Germinal center (tissue), 1 donor: ENCODE measurements around the gene METTL17.
"Not testable (repeated sequence)": the region's sequence is repeated elsewhere in the genome, so short reads cannot be mapped to it uniquely, and the experiment has no call there.

Experiments used
- DNase-seq: peaks from one replicate; pipeline ENCODE4 v3.0.0; 2012; ENCODE audit warnings: mixed read lengths, low spot score

The METTL17 gene

GRCh38 chr14:21024585-21025370, 35.0 kb downstream of the METTL17 start, which contains the start of gene NDRG2:
Gene NDRG2 (minus strand): TSS chr14:21025061. CDS start chr14:21023315, 1,746 bp downstream.
- DNase-seq, result peak; percentile 72

- DNase-seq, result peak; percentile 10
Measured at GRCh38 chr14:21025371-21026273, 35.8 kb downstream of the METTL17 start.

- DNase-seq, result no peak
Measured at GRCh38 chr14:21026274-21026987, 36.7 kb downstream of the METTL17 start.

- DNase-seq, result no peak
Measured at GRCh38 chr14:21026988-21027315, 37.2 kb downstream of the METTL17 start.

DNA sequence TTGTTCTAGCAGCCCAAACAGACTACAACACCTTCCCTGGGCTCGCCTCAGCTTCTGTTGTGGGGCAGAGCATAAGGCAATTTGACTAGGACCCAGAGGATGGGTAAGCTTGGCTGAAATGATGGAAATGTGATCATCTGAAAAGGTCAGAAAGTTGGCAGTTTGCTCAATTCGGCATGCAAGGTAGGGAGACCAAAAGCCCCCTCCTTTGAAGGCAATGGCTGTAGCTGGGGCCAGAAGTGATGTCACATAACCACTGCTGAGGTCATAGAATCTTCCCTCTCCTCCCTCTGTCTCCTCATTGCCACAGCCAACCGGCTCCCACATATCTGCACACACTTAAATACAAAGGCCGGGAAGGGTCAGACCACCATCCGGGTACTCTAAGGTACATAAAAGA, 40.1 kb downstream of the METTL17 start, which contains the start of gene TPPP2:
Gene TPPP2, plus strand, starts transcription at position 301 of the 400 bp plus-strand sequence. CDS start 365 bp downstream, outside the sequence.
- DNase-seq, result no peak

- DNase-seq, result no peak
Measured at GRCh38 chr14:21030531-21030930, 40.8 kb downstream of the METTL17 start.

- no peak for DNase-seq
Measured at GRCh38 chr14:21032326-21033132, 42.7 kb downstream of the METTL17 start.

GRCh38 chr14:21033133-21033698, 43.4 kb downstream of the METTL17 start:
- DNase-seq, result no peak

GRCh38 chr14:21034707-21035106, 44.9 kb downstream of the METTL17 start, which contains the start of gene RNASE13:
Gene RNASE13 (minus strand): TSS chr14:21034807. CDS start chr14:21034288, 519 bp downstream.
- DNase-seq, result no peak

- no peak for DNase-seq
Measured at GRCh38 chr14:21036751-21037150, 47.0 kb downstream of the METTL17 start.

DNA sequence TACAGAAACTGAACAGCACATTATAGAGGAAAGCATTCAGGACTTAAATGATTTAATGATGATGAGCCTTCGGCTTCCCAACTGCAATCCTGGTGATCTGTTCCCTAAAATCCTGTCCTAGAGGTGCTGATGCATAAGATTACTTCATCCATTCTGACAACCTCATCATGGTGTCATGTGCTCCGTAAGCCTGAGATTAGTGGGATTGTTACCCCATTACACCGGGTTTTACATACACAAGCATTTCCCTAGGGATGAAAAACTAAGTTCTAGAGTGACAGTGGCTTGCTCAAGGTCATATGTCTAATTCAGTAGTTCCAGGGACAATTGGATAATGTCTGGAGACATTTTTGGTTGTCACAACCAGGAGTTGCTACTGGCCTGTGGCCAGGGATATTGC, 47.4 kb downstream of the METTL17 start:
- DNase-seq, result no peak

- no peak for DNase-seq
Measured at GRCh38 chr14:21038441-21039422, 49.0 kb downstream of the METTL17 start.

- no peak for DNase-seq
Measured at GRCh38 chr14:21039585-21040369, 50.0 kb downstream of the METTL17 start.

DNA sequence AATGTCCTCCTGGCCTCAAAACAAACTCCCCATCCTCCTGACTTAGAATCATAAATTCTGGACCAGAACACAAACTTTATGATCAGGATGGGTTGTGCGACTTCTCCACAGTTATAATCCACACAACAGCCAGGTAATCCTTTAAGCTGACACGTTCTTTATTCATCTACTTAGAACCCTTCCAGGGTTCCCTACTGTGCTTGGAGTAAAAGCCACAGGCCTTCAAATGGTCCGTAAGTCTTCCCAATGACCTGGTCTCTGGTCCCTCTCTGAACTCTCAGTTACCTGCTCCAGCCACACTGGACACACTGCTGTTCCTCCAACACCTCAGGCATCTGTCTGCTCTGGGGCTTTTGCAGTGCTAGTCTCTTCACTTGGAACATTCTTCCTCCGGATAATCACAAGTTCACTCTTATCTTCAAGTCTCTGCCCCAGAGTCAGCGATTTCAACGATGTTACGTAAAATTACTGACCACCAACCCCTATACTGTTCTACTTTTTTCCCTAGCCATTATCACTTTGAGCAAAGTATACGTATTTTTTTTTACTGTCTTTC, 50.7 kb downstream of the METTL17 start:
- no peak for DNase-seq

DNA sequence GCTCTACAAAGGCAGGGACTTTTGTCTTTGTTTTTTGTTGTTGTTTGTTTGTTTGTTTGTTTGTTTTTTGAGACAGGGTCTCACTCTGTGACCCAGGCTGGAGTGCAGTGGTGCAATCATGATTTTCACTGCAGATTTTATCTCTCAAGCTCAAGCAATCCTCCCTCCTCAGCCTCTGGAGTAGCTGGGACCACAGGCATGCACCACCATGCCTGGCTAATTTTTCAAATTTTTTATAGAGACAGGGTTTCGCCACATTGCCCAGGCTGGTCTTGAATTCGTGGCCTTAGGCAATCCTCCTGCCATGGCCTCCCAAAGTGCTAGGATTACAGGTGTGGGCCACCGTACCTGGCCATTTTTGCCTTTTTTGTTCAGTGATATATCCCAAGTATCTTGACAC, 51.2 kb downstream of the METTL17 start:
- DNase-seq, result not testable (repeated sequence)

GRCh38 chr14:21041676-21042433, 52.1 kb downstream of the METTL17 start, which contains the start of gene RNASE7:
Gene RNASE7 (plus strand): TSS chr14:21042362. CDS start chr14:21042993, 631 bp downstream.
- DNase-seq, result no peak

DNA sequence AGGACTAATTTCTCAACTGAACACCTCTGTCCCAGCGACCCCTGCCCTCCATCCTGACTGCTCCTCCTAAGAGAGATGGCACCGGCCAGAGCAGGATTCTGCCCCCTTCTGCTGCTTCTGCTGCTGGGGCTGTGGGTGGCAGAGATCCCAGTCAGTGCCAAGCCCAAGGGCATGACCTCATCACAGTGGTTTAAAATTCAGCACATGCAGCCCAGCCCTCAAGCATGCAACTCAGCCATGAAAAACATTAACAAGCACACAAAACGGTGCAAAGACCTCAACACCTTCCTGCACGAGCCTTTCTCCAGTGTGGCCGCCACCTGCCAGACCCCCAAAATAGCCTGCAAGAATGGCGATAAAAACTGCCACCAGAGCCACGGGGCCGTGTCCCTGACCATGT, 53.1 kb downstream of the METTL17 start:
- no peak for DNase-seq
